PFSK-1 (cell line): Measurements from ENCODE around the gene CTCF.

Source experiments
- FOXP2 ChIP-seq: optimal IDR thresholded peaks from 2 replicates; pipeline ENCODE3; 2011; ENCODE audit warnings: borderline replicate concordance, control low read depth, inconsistent platforms; ENCODE audit not compliant: insufficient read depth; ENCODE audit errors: extremely low read length, extremely low read depth
- POLR2AphosphoS5 ChIP-seq: IDR thresholded peaks from 2 replicates; pipeline ENCODE4 v1.6.1; 2012; ENCODE audit warnings: low read depth, mild to moderate bottlenecking, control low read depth, low read length, moderate library complexity
- SIN3A ChIP-seq: IDR thresholded peaks from 2 replicates; pipeline ENCODE4 v1.6.1; 2012; ENCODE audit warnings: mild to moderate bottlenecking, low read length, moderate library complexity, borderline replicate concordance; ENCODE audit not compliant: insufficient read depth
- TAF1 ChIP-seq: IDR thresholded peaks from 2 replicates; pipeline ENCODE4 v1.6.1; 2012; ENCODE audit warnings: low read length, control low read depth, borderline replicate concordance; ENCODE audit not compliant: insufficient read depth
- TF ChIP-seq, protein P1 (sequence below), 2 experiments: IDR thresholded peaks; 2 replicates each; pipeline versions ENCODE4 v1.6.1 to v1.8.0; 2011 to 2012; ENCODE audit warnings: low read depth in 2 of 2, low read length in 2 of 2, control low read depth in 1 of 2, inconsistent platforms in 1 of 2, mild to moderate bottlenecking in 1 of 2, moderate library complexity in 1 of 2; ENCODE audit not compliant: insufficient read depth in 1 of 2

The CTCF gene

GRCh38 chr16:67656344-67657016 is 94.2 kb downstream of the CTCF start:
- no peak for TF ChIP-seq FOXP2
- no peak for TF ChIP-seq SIN3A

GRCh38 chr16:67657017-67657608 is 94.8 kb downstream of the CTCF start:
- TF ChIP-seq SIN3A = no peak
- TF ChIP-seq FOXP2 = no peak
- no peak for TF ChIP-seq POLR2AphosphoS5
- TF ChIP-seq, protein P1, sequence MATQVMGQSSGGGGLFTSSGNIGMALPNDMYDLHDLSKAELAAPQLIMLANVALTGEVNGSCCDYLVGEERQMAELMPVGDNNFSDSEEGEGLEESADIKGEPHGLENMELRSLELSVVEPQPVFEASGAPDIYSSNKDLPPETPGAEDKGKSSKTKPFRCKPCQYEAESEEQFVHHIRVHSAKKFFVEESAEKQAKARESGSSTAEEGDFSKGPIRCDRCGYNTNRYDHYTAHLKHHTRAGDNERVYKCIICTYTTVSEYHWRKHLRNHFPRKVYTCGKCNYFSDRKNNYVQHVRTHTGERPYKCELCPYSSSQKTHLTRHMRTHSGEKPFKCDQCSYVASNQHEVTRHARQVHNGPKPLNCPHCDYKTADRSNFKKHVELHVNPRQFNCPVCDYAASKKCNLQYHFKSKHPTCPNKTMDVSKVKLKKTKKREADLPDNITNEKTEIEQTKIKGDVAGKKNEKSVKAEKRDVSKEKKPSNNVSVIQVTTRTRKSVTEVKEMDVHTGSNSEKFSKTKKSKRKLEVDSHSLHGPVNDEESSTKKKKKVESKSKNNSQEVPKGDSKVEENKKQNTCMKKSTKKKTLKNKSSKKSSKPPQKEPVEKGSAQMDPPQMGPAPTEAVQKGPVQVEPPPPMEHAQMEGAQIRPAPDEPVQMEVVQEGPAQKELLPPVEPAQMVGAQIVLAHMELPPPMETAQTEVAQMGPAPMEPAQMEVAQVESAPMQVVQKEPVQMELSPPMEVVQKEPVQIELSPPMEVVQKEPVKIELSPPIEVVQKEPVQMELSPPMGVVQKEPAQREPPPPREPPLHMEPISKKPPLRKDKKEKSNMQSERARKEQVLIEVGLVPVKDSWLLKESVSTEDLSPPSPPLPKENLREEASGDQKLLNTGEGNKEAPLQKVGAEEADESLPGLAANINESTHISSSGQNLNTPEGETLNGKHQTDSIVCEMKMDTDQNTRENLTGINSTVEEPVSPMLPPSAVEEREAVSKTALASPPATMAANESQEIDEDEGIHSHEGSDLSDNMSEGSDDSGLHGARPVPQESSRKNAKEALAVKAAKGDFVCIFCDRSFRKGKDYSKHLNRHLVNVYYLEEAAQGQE (IDR thresholded peaks at IDR 0.05; ENCODE audit: insufficient read depth in 1 of 2, low read depth in 2 of 2, low read length in 2 of 2) = no peak
- no peak for TF ChIP-seq TAF1

GRCh38 chr16:67657751-67658518 is 95.6 kb downstream of the CTCF start:
- TF ChIP-seq, protein P1 (IDR thresholded peaks at IDR 0.05; ENCODE audit: insufficient read depth in 1 of 2, low read depth in 2 of 2, low read length in 2 of 2) = no peak
- no peak for TF ChIP-seq SIN3A
- no peak for TF ChIP-seq TAF1
- TF ChIP-seq POLR2AphosphoS5 = no peak
- TF ChIP-seq FOXP2 = no peak

DNA sequence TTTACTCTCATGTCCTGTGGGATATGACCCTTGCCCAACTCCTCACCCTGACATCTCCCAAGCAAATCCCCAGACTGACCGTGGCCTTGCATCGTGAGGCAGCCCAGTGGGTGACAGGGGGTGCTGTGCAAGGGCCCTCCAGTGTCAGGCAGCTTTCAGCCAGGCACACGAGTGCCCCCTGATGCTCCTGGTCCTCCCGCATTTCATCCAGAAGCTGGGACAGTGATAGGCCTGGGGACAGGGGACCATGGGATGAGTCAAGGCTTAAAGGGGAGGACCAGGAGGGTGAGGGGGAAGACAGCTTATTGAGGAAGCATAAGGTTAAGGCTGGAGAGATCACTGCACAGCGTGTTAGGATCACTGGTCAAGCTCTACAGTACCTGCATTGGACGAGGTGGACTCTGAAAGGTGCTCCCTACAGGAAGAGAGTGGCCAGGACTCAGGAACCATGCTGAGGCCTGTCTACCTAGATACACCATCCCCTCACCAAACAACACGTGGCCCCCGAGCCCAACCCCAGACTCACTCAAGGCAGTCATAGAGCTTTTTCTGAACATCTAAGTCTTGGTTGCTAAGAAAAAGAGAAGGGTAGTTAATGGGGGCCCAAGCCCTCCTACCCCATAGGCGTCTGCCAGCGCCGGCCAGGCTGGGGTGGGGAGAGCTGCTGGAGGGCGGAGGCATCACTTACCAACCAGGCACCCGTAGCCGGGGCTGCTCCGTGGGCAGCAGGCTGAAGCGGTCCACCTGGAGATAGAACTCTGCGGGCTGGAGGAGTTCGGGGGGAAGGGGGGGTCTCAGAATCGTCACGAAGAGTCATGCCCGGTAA is 96.7 kb downstream of the CTCF start:
- no peak for TF ChIP-seq POLR2AphosphoS5
- TF ChIP-seq TAF1 = no peak
- TF ChIP-seq FOXP2 = no peak
- TF ChIP-seq SIN3A = no peak

DNA sequence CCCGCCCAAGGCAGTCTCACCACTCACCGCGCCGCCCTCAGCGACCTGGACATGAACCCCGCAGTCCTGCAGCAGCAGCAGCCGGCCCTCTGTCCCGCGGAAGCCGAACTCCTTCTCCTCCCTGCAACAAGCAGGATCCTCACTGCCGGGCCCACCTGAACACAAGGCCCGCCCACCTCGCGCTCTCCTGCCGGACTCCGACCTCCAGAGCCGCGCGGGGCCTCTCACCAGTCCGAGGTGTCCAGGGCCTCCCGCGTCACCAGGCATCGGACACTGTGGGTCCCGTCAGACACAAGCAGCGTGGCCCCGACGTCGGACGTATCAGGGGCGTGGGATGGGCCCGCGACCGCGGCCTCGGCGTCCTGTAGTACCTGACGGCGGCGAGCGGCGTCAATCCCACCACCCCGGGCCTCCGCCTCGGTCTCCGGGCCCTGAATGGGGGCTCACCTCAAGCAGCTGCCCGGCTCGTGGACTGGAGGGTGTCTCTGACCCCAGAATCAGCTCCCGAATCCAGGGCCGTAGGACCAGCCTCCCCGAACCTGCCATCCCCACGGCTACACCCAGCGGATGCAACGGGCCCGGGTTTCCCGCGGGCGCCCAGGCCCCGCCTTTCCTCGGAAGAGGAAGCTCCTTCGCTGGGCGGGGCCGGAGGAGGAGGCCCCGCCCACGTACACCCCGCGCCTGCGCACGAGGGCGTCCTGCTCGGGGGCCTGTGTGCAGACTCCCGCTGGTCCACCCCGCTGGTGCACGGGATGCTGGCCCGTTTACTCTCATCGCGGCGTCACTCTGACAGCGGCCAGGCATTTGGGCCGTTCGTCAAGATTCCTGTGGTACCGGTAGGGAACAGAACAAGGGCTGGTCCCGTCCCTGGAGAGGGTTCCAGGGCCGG is 97.6 kb downstream of the CTCF start, which contains the start of gene ACD:
ACD (minus strand) TSS at position 586 of the 889 bp plus-strand sequence; CDS start at position 546, 40 bp downstream.
- TF ChIP-seq FOXP2 (no peak), POLR2AphosphoS5 (peak; percentile 86)
- TF ChIP-seq, protein P1 (IDR thresholded peaks at IDR 0.05; ENCODE audit: insufficient read depth in 1 of 2, low read depth in 2 of 2, low read length in 2 of 2) = peak in 1 of 2 experiments; percentile 40; a peak in 1 of 4 replicates
